Hepatocyte (in vitro differentiated cells): ENCODE measurements around the gene PHLDA2. TPM values are rescaled to one million over a fixed set of nuclear protein-coding genes. Genes with fewer than 3 reads are reported as not detected.

ENCODE experiments used
- DNase-seq: peaks from one replicate; pipeline ENCODE4 v3.0.0-alpha.2; 2016; ENCODE audit warnings: low spot score
- H2AFZ ChIP-seq: fragments of 200-600 bp; sonication (generic); 2 replicates; pipeline ENCODE4 v1.6.0; 2016; ENCODE audit warnings: antibody characterized with exemption, mild to moderate bottlenecking
- H3K27ac ChIP-seq: fragments of 200-600 bp; sonication (generic); 2 replicates; pipeline ENCODE4 v1.5.1; 2016; ENCODE audit warnings: mild to moderate bottlenecking
- H3K27me3 ChIP-seq: fragments of 200-600 bp; sonication (generic); 2 replicates; pipeline ENCODE4 v1.6.1; 2016
- H3K36me3 ChIP-seq: fragments of 200-600 bp; sonication (generic); replicated peaks from 2 replicates; pipeline ENCODE4 v1.5.1; 2016; ENCODE audit warnings: low read depth; ENCODE audit not compliant: insufficient read depth
- H3K4me1 ChIP-seq: fragments of 200-600 bp; sonication (generic); 2 replicates; pipeline ENCODE4 v1.5.1; 2016; ENCODE audit warnings: mild to moderate bottlenecking, moderate library complexity; ENCODE audit not compliant: insufficient read depth
- H3K4me2 ChIP-seq: fragments of 200-600 bp; sonication (generic); 2 replicates; pipeline ENCODE4 v1.6.0; 2016
- H3K4me3 ChIP-seq: fragments of 200-600 bp; sonication (generic); 2 replicates; pipeline ENCODE4 v1.5.1; 2016; ENCODE audit warnings: mild to moderate bottlenecking
- H3K79me2 ChIP-seq: fragments of 200-600 bp; sonication (generic); 2 replicates; pipeline ENCODE4 v1.6.0; 2017; ENCODE audit warnings: mild to moderate bottlenecking
- H3K9me2 ChIP-seq: fragments of 200-600 bp; sonication (generic); replicated peaks from 2 replicates; pipeline ENCODE4 v1.6.0; 2017; ENCODE audit warnings: mild to moderate bottlenecking; ENCODE audit not compliant: insufficient read depth
- H3K9me3 ChIP-seq: fragments of 200-600 bp; sonication (generic); 2 replicates; pipeline ENCODE4 v1.5.1; 2016; ENCODE audit warnings: low read depth, mild to moderate bottlenecking
- H4K20me1 ChIP-seq: fragments of 200-600 bp; sonication (generic); 2 replicates; pipeline ENCODE4 v1.6.0; 2016; ENCODE audit warnings: mild to moderate bottlenecking; ENCODE audit not compliant: insufficient read depth, poor library complexity, severe bottlenecking
- CTCF ChIP-seq: fragments of 200-600 bp; sonication (generic); IDR thresholded peaks from 2 replicates; pipeline ENCODE4 v1.5.1; 2016; ENCODE audit warnings: antibody characterized with exemption, mild to moderate bottlenecking; ENCODE audit not compliant: poor library complexity
- EZH2 ChIP-seq: fragments of 200-600 bp; sonication (generic); IDR thresholded peaks from 2 replicates; pipeline ENCODE4 v1.6.1; 2016; ENCODE audit warnings: antibody characterized with exemption, mild to moderate bottlenecking, borderline replicate concordance
- EZH2phosphoT487 ChIP-seq: fragments of 200-600 bp; sonication (generic); IDR thresholded peaks from one replicate; pipeline ENCODE4 v1.6.1; 2018; ENCODE audit warnings: antibody characterized with exemption, mild to moderate bottlenecking, low read depth, moderate library complexity; ENCODE audit not compliant: unreplicated experiment, severe bottlenecking
- WGBS: methylation state at CpG from one replicate; pipeline ENCODE4 v1.1.6; 2016; ENCODE audit warnings: low lambda C conversion rate; ENCODE audit errors: missing lambda C conversion rate; 5-methylcytosine and 5-hydroxymethylcytosine counted together
- polyA plus RNA-seq: library from polyadenylated mRNA; unstranded; fragments of >200 nt; fragmentation: Nextera tagmentation; extraction: Ambion mirVana; gene quantifications from 2 replicates; pipeline ENCODE4 v1.2.1, GENCODE V29; 2016
- total RNA-seq: library from RNA; depleted of rRNA; stranded (reverse); fragments of >200 nt; gene quantifications from 2 replicates; pipeline ENCODE4 v1.2.3, GENCODE V29; 2014

Gene PHLDA2
- total and polyA plus RNA-seq, 2 experiments from 2014 or later: 7.1 to 62.4 TPM

GRCh38 chr11:2917842-2918490, 11.3 kb downstream of the PHLDA2 start:
- TF ChIP-seq EZH2: no peak
- TF ChIP-seq CTCF: no peak
- TF ChIP-seq EZH2phosphoT487: no peak
- H3K9me2 ChIP-seq: no peaks in the 10 kb centered on the region
- no peak overlapping the region for H3K4me2 ChIP-seq
- no peaks in the 10 kb centered on the region for H3K27me3 ChIP-seq
- no peak for DNase-seq
- H3K4me3 ChIP-seq: no peak overlapping the region
- no peak overlapping the region for H3K27ac ChIP-seq
- 91% methylated on average over 25 of the region's 25 CpGs for WGBS
- no peaks in the 10 kb centered on the region for H3K9me3 ChIP-seq
- H4K20me1 ChIP-seq: no peaks in the 10 kb centered on the region
- H3K36me3 ChIP-seq: no peaks in the 10 kb centered on the region
- H3K79me2 ChIP-seq: no peaks in the 10 kb centered on the region
- peaks cover 5% of the 10 kb centered on the region for H3K4me1 ChIP-seq
- no peak overlapping the region for H2AFZ ChIP-seq

- Histone ChIP-seq H2AFZ (no peak overlapping the region), H4K20me1 (no peaks in the 10 kb centered on the region), H3K4me3 (no peak overlapping the region), H3K9me3 (no peaks in the 10 kb centered on the region), H3K36me3 (no peaks in the 10 kb centered on the region), H3K27me3 (no peaks in the 10 kb centered on the region), H3K4me1 (peaks cover 11% of the 10 kb centered on the region), H3K4me2 (no peak overlapping the region), H3K79me2 (no peaks in the 10 kb centered on the region), H3K27ac (no peak overlapping the region), H3K9me2 (no peaks in the 10 kb centered on the region)
- DNase-seq: no peak
- 93% methylated on average over 16 of the region's 16 CpGs for WGBS
- TF ChIP-seq EZH2phosphoT487: no peak
- TF ChIP-seq CTCF: no peak
- TF ChIP-seq EZH2: no peak
Measured at GRCh38 chr11:2916892-2917645, 12.2 kb downstream of the PHLDA2 start.

- Histone ChIP-seq H3K9me2 (no peaks in the 10 kb centered on the region), H3K4me1 (peaks cover 19% of the 10 kb centered on the region), H3K4me3 (no peak overlapping the region), H3K4me2 (no peak overlapping the region), H3K36me3 (no peaks in the 10 kb centered on the region), H3K27me3 (no peaks in the 10 kb centered on the region), H3K27ac (no peak overlapping the region), H3K9me3 (no peaks in the 10 kb centered on the region), H4K20me1 (no peaks in the 10 kb centered on the region), H3K79me2 (no peaks in the 10 kb centered on the region), H2AFZ (no peak overlapping the region)
- WGBS: 88% methylated on average over 19 of the region's 20 CpGs
- TF ChIP-seq CTCF (no peak), EZH2phosphoT487 (no peak), EZH2 (no peak)
- no peak for DNase-seq
Measured at GRCh38 chr11:2916114-2916891, 12.9 kb downstream of the PHLDA2 start.
